LNCAP (cell line): ENCODE data around the gene FNIP2.

Experiments used
- CTCF ChIP-seq: fragments of 450-650 bp; IDR thresholded peaks from 2 replicates; pipeline ENCODE4 v1.5.1; 2017; ENCODE audit warnings: mild to moderate bottlenecking

The FNIP2 gene

GRCh38 chr4:158814207-158814606 lies 45.4 kb downstream of the FNIP2 start:
- TF ChIP-seq CTCF: no peak

- no peak for TF ChIP-seq CTCF
Measured at GRCh38 chr4:158814636-158815330, 46.0 kb downstream of the FNIP2 start.

DNA sequence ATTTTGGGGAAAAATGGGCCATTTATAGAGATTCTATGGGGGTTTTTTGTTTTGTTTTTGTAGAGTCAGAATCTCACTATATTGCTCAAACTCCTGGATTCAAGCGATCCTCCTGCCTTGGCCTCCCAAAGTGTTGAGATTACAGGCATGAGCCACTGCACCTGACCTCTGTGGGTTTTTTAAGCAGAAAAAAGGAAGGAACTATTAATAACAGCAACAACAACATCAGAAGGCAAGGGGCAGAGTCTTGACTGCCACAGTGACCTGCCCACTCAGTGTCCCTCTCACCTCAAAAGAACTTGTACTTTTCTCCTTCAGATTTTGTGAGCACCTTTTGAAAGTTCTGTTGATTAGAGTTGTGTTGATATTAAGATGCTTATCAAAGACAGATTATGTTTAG lies 48.1 kb downstream of the FNIP2 start:
- TF ChIP-seq CTCF: no peak

GRCh38 chr4:158817562-158818296 lies 48.9 kb downstream of the FNIP2 start:
- TF ChIP-seq CTCF: no peak

- no peak for TF ChIP-seq CTCF
Measured at GRCh38 chr4:158818560-158819140, 49.8 kb downstream of the FNIP2 start.

- no peak for TF ChIP-seq CTCF
Measured at GRCh38 chr4:158819942-158820786, 51.3 kb downstream of the FNIP2 start.

DNA sequence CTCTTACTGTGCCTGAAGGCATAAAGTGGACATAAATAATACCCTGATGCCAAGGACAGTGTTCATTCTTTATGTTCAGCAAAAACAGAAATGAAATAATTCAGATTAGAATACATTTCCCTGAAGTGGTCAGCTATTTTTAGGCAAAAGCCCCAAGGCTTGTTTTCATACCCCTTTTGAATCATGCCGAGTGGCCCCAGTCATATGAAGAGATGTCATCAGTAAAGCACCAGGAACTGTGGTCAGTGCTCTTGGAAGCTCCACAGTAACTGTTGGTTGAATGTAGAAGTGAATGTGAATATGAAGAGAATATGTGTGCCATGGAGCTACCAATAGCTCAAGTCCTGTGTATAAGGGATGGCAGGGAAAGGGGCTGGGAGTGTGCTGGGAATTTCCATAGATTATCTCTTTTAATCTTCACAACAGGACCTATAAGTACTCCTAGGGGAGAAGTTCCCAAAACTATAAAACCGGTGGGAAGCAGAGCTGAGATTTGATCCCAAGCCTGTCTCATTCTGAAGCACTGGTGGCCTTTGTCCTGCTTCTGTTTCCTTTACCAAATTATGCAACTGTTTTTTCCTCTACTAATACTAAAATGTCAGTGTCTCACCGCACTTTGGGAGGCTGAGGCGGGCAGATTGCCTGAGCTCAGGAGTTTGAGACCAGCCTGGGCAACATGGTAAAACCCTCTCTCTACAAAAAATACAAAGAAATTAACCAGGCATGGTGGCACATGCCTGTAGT lies 52.6 kb downstream of the FNIP2 start:
- TF ChIP-seq CTCF: no peak
